Chondrocyte (in vitro differentiated cells): ENCODE results near the gene ZFHX3. TPM values are rescaled to one million over a fixed set of nuclear protein-coding genes. Genes with fewer than 3 reads are reported as not detected.
A peak's percentile ranks its signal among the peaks of the same experiment; 100 is the strongest.

Experiments used
- DNase-seq: peaks from one replicate; pipeline ENCODE4 v3.0.0; 2021; ENCODE audit warnings: mixed read lengths, low spot score
- H3K27ac Mint-ChIP-seq: one replicate; pipeline ENCODE4 v1.8.0; 2021; ENCODE audit warnings: mild to moderate bottlenecking, moderate library complexity, mixed read lengths; ENCODE audit not compliant: unreplicated experiment
- H3K27me3 Mint-ChIP-seq: 2 replicates; pipeline ENCODE4 v1.8.0; 2021; ENCODE audit warnings: low read depth, mixed read lengths
- H3K36me3 Mint-ChIP-seq: 2 replicates; pipeline ENCODE4 v1.8.0; 2021; ENCODE audit warnings: low read depth, mixed read lengths
- H3K4me1 Mint-ChIP-seq: 2 replicates; pipeline ENCODE4 v1.8.0; 2021; ENCODE audit warnings: low read depth, mild to moderate bottlenecking, mixed read lengths
- H3K4me3 Mint-ChIP-seq: one replicate; pipeline ENCODE4 v1.8.0; 2021; ENCODE audit warnings: mild to moderate bottlenecking, moderate library complexity, mixed read lengths; ENCODE audit not compliant: unreplicated experiment
- H3K9me3 Mint-ChIP-seq: 2 replicates; pipeline ENCODE4 v1.8.0; 2021; ENCODE audit warnings: low read depth, mixed read lengths
- CTCF ChIP-seq: fragments of 200-600 bp; sonication (generic); IDR thresholded peaks from 2 replicates; pipeline ENCODE4 v1.5.0; 2021; ENCODE audit warnings: antibody characterized with exemption, mild to moderate bottlenecking, moderate library complexity
- total RNA-seq: library from RNA; stranded (reverse); gene quantifications from 3 replicates; pipeline ENCODE4 v1.2.1, GENCODE V29; 2021

ZFHX3 gene
- total RNA-seq, 1 donor from 2014 or later, result 86.8 TPM

- Mint-ChIP-seq H3K4me1 (peaks cover 60% of the 10 kb centered on the region), H3K4me3 (no peak overlapping the region), H3K36me3 (peaks cover 5% of the 10 kb centered on the region), H3K27me3 (no peaks in the 10 kb centered on the region), H3K27ac (peak overlapping the region; percentile 17), H3K9me3 (no peaks in the 10 kb centered on the region)
- DNase-seq, result no peak
- TF ChIP-seq CTCF, result no peak
Observed at GRCh38 chr16:72908362-72909167, 139.4 kb downstream of the ZFHX3 start.

GRCh38 chr16:72905581-72905980, 142.3 kb downstream of the ZFHX3 start:
- DNase-seq, result no peak
- H3K36me3 Mint-ChIP-seq, result peaks cover 5% of the 10 kb centered on the region
- TF ChIP-seq CTCF, result no peak
- H3K9me3 Mint-ChIP-seq, result no peaks in the 10 kb centered on the region
- H3K4me1 Mint-ChIP-seq, result peaks cover 47% of the 10 kb centered on the region
- H3K27me3 Mint-ChIP-seq, result no peaks in the 10 kb centered on the region
- H3K4me3 Mint-ChIP-seq, result no peak overlapping the region
- H3K27ac Mint-ChIP-seq, result peak overlapping the region; percentile 80

- DNase-seq, result no peak
- H3K9me3 Mint-ChIP-seq, result no peaks in the 10 kb centered on the region
- peaks cover 39% of the 10 kb centered on the region for H3K4me1 Mint-ChIP-seq
- H3K27ac Mint-ChIP-seq, result peak overlapping the region; percentile 17
- TF ChIP-seq CTCF, result no peak
- H3K27me3 Mint-ChIP-seq, result no peaks in the 10 kb centered on the region
- no peak overlapping the region for H3K4me3 Mint-ChIP-seq
- peaks cover 7% of the 10 kb centered on the region for H3K36me3 Mint-ChIP-seq
Observed at GRCh38 chr16:72903176-72903575, 144.8 kb downstream of the ZFHX3 start.

- no peak for DNase-seq
- H3K36me3 Mint-ChIP-seq, result peaks cover 5% of the 10 kb centered on the region
- H3K9me3 Mint-ChIP-seq, result no peaks in the 10 kb centered on the region
- H3K4me3 Mint-ChIP-seq, result no peak overlapping the region
- no peak for TF ChIP-seq CTCF
- peaks cover 35% of the 10 kb centered on the region for H3K4me1 Mint-ChIP-seq
- H3K27ac Mint-ChIP-seq, result peak overlapping the region; percentile 57
- H3K27me3 Mint-ChIP-seq, result no peaks in the 10 kb centered on the region
Observed at GRCh38 chr16:72902206-72902605, 145.7 kb downstream of the ZFHX3 start.

- no peak for TF ChIP-seq CTCF
- peaks cover 37% of the 10 kb centered on the region for H3K4me1 Mint-ChIP-seq
- peaks cover 6% of the 10 kb centered on the region for H3K36me3 Mint-ChIP-seq
- no peaks in the 10 kb centered on the region for H3K27me3 Mint-ChIP-seq
- H3K4me3 Mint-ChIP-seq, result no peak overlapping the region
- H3K27ac Mint-ChIP-seq, result peak overlapping the region; percentile 39
- no peak for DNase-seq
- H3K9me3 Mint-ChIP-seq, result no peaks in the 10 kb centered on the region
Observed at GRCh38 chr16:72901000-72901627, 146.8 kb downstream of the ZFHX3 start.
